H1 (cell line): ENCODE data around the gene EMX1. TPM values are rescaled to one million over a fixed set of nuclear protein-coding genes. Genes with fewer than 3 reads are reported as not detected.

ENCODE experiments used
- ASH2L ChIP-seq: fragments of 200-600, 300-600 bp; sonication (generic); IDR thresholded peaks from one replicate; pipeline ENCODE4 v1.7.1; 2017; ENCODE audit warnings: low read length
- BRCA1 ChIP-seq: IDR thresholded peaks from 2 replicates; pipeline ENCODE4 v1.6.1; 2012; ENCODE audit warnings: low read depth, low read length, improper control_type of control experiment
- polyA plus RNA-seq, 7 experiments: library from polyadenylated mRNA; depleted of rRNA in 3 of 7; stranded (reverse) in 5 of 7; unstranded in 2 of 7; fragments of >200 nt in 5 of 7; fragments of 200-250 nt in 2 of 7; gene quantifications; 1 replicate in 5 of 7; 2 replicates in 1 of 7; 4 replicates in 1 of 7; pipeline versions ENCODE4 v1.2.1 to v1.2.3, GENCODE V29; 2011 to 2013; ENCODE audit warnings: missing spikeins in 2 of 7, mixed read lengths in 2 of 7
- total RNA-seq: library from RNA; stranded (reverse); fragmentation: NEBNext Ultra II Directional; extraction: Animal tissue kit (Norgen Biotek cat#: 25700); gene quantifications from 2 replicates; pipeline ENCODE4 v1.2.1, GENCODE V29; 2021

The EMX1 gene
- total and polyA plus RNA-seq, 2 of the 8 experiments (the other 6 are each of a cell fraction or from before 2014, with no cell fraction given): 2.4 to 4.9 TPM

GRCh38 chr2:72954376-72955227, 37.3 kb downstream of the EMX1 start (continued):
- TF ChIP-seq ASH2L (no peak), BRCA1 (no peak)
